HG03095 (cell line): Measurements from ENCODE around the gene GDPD1.
"Not testable (repeated sequence)": the region's sequence is repeated elsewhere in the genome, so short reads cannot be mapped to it uniquely, and the experiment has no call there.

Experiments
- ATAC-seq: cut with Tn5 transposase; IDR thresholded peaks from one replicate; pipeline ENCODE4 v1.9.1; 2021; ENCODE audit warnings: moderate library complexity; ENCODE audit not compliant: unreplicated experiment

Gene GDPD1

DNA sequence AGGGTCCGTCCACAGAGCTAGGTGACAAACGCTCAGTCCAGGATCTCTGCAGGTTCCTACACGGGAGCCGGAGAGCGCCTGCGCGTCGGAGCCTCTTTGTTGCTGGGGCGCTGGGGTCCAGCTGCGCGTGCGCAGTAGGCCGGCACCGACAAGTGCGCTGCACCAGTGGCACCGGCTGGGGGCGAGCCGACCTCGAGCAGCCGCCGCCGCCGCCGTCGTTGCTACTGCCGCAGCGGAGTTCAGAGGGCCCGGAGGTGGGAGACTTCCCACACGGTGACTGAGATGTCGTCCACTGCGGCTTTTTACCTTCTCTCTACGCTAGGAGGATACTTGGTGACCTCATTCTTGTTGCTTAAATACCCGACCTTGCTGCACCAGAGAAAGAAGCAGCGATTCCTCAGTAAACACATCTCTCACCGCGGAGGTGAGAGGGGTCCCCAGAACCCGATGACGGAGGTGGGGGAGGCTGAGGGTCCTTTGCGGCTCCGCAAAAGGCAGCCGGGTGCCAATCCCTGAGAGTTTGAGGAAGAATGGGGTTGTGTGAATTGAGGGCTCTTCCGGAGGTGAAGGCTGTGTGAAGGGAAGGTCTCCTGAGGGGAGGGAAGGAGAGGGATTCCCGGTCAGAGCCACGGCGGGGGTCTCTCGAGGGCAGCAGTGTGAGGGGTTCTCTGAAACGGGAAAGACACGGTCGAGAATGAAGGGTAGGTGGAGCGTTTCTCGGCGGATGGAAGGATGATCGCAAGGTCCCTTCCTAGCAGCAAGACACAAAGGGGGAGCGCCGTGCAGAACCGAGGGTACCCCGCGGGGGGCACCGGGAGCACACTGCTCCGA, at the start of gene GDPD1:
GDPD1 (plus strand) TSS at position 184 of the 831 bp plus-strand sequence; CDS start at position 283, 99 bp downstream.
- ATAC-seq, result peak; percentile 96

GRCh38 chr17:59172436-59173004, 47.8 kb upstream of the GDPD1 start:
- no peak for ATAC-seq

DNA sequence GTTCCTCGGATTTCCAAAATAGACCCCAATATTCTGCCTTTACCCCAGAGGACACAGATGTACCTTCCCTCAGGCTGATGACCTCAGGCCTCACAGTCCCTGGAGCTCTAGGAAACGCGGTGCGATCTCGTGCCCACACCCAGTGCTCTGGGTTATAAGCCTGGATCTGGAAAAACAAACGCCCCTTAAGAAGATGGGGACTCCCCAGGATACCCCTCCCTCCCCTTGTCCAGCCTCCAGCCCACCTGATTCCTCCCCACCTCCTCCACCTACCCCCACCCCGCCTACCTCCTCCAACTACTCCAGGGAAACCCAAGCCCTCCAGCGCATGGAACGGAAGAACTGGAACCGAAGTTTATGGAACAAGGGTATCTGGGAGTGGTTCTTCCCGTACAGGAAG, 45.6 kb upstream of the GDPD1 start:
- no peak for ATAC-seq

DNA sequence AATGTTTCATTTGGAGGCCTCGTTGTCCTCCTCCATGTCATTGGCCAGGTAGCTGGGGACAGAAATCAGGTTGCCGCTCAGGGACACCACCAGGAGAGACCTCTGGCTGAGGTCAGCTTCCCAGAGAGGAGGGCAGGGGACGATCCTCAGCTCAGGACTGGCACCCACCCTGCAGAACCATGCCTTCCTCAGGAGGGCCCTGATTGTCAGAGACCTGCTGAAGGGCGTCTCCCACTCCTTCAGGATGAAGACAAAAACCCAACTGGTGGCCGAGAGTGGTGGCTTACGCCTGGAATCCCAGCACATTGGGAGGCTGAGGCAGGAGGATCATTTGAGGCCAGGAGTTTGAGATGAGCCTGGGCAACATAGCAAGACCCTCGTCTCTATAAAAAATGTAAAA, 45.2 kb upstream of the GDPD1 start:
- no peak for ATAC-seq

DNA sequence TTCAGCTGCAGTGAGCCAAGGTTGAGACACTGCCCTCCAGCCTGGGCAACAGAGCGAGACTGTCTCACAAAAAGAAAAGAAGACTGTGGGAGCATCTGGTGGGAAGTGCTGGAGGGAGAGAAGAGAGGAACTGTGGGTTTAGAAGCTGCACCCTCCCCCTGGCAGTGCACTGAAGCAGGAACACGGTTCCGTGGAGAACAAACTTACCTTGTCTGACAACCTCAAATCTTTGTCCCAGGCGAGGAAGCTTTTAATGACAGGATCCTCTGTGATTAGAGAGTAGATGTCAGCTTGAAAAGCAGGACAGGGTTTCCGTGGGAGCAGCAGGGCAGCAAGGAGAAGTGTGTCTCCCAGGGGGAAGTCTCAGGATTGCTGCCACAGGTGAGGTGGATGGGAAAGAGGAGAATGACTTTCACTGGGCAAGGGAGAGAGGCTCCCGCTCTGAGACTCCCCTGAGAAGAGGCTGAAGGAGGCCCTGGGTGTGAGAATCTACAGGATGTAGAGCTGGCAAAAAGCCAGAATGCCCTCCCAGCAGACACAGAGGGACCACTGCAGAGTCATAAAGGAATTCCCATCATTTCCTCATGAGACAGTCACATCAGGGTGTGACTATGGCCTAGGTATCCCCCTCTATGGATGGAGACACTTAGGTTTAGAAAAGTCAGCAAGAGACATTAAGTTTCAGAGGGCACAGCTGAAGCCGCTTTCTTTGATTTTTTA, 41.9 kb upstream of the GDPD1 start:
- ATAC-seq, result no peak

- ATAC-seq, result not testable (repeated sequence)
Observed at GRCh38 chr17:59179601-59180000, 40.7 kb upstream of the GDPD1 start.

DNA sequence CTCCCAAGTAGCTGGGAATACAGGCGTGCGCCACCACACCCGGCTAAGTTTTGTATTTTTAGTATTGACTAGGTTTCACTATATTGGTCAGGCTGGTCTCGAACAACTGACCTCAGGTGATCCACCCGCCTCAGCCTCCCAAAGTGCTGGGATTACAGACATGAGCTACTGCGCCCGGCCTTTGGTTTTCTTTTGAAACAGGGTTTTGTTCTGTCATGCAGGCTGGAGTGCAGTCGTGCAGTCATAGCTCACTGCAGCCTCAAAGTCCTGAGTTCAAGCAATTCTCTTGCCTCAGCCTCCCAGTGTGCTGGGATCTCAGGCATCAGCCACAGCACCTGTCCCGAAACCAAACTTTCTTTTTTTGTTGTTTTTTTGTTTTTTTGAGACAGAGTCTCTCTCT, 39.7 kb upstream of the GDPD1 start:
- ATAC-seq, result no peak

DNA sequence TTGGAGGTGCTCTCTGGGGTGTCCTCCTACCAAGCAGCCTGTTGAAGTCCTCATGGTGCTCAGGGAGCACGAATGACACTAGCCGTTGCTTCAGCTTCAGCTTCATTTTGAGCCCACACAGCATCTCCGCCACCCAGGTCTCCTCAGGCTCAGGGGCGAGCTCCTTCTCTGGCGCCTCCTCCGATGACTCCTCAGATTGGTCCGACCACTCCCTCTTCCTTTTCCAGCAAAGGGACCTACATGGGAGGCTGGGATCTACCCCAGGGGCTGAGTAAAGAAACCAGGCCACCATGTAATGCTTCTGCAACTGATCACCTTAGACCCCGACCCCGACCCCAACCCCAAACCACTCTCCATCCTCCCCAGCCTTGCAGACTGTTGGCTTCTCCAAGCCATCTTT, 38.8 kb upstream of the GDPD1 start:
- no peak for ATAC-seq

- ATAC-seq, result no peak
Observed at GRCh38 chr17:59185997-59186396, 34.3 kb upstream of the GDPD1 start.

DNA sequence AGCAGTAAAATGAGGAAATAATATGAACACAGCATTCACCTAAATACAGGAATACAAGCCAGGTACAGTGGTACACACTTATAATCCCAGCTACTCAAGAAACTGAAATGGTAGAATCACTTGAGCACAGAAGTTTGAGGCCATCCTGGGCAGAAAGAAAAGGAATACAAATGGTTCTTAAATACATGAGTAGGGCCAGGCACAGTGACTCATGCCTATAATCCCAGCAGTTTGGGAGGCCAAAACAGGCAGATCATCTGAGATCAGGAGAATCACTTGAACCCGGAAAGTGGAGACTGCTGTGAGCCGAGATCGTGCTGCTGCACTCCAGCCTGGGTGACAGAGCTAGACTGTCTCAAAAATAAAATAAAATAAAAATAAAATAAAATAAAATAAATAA, 33.5 kb upstream of the GDPD1 start:
- no peak for ATAC-seq

DNA sequence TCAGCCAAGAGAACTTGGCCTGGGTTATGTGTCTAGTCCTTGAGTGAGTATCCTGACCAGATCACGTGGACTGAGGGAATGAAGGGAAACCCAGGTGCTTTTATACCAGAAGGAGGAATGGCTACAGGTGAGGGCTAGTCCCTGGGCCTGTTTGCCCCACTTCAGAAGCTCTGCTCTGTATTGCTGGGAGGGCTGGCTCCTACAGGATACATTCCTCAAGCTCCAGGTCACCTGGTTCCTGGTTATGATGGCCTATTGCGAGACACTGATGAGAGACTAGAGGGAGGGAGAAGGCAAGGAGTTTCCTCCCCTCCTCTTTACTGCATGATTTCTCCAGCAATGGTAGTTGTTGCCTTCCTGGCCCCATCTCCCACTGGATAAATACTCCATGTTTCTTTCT, 29.5 kb upstream of the GDPD1 start:
- no peak for ATAC-seq

DNA sequence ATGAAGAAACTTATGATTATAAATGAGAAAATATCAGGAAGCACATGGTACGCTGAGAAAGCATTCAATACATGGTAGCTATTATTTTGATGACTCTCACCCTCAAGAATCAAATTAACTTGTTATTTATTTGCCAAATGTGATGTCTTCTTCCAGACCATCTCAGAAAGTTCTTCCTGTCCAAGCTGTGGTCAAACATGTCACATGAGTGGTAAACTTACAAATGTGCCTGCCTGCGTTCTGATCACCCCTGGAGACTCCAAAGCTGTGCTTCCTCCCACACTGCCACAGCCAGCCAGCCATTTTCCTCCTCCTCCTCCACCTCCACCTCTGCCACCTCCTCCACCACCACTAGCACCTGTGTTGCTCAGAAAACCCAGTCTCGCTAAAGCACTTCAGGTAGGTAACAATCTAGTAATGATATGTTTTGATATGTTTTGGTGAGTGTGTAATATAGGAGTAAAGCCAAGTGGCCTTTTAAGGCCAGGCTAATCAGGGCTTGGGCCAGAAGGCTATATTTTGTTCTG, 26.9 kb upstream of the GDPD1 start:
- ATAC-seq, result no peak

GRCh38 chr17:59199398-59199797, 20.9 kb upstream of the GDPD1 start:
- no peak for ATAC-seq

DNA sequence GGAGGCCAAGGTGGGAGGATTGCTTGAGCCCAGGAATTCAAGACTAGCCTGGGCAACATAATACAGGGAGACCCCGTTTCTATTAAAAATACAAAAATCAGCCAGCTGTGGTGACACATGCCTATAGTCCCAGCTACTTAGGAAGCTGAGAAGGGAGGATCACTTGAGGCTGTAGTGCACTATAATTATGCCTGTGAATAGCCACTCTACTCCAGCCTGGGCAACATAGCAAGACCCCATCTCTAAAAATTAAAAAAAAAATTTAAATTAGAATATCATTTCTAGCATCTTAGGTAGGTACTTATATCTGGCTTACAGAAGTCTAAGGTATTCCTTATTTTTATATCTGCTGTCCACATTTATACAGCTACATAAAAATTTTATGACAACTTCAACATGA, 18.0 kb upstream of the GDPD1 start:
- ATAC-seq, result no peak

- ATAC-seq, result no peak
Observed at GRCh38 chr17:59219370-59219769, 941 bp upstream of the GDPD1 start.

DNA sequence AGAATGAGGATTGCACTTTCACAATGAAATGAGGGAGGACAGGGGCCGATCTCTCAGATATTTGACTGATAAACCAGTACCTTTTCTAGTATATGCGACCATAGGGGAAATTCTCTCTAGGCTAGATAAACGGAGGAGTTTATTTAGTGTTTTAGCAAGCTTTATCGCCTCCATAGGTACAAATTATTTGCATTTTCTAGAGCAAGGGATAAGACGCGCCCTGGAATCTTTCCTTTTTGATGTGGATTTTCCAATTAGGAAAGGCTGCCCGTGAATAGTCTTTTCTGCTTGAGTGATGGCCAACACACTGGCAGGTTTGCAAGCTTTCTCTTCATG, 351 bp upstream of the GDPD1 start:
- no peak for ATAC-seq

- no peak for ATAC-seq
Observed at GRCh38 chr17:59221159-59221847, 992 bp downstream of the GDPD1 start.

DNA sequence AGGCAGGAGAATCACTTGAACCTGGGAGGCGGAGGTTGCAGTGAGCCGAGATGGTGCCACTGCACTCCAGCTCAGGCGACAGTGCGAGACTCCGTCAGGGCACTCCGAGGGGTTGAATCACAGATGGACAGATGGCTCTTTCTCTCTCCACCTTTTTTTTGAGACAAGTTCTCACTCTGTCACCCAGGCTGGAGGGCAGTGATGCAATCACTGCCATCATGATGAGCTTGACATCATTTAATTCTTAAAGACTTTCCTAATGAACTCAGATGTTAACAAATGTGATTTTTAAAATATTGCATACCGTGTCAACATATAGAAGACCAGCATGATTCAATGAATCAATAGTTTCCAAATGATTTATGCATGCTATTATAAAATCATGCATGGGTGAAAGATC, 3.5 kb downstream of the GDPD1 start:
- no peak for ATAC-seq

GRCh38 chr17:59228588-59228987, 8.3 kb downstream of the GDPD1 start:
- ATAC-seq, result not testable (repeated sequence)

DNA sequence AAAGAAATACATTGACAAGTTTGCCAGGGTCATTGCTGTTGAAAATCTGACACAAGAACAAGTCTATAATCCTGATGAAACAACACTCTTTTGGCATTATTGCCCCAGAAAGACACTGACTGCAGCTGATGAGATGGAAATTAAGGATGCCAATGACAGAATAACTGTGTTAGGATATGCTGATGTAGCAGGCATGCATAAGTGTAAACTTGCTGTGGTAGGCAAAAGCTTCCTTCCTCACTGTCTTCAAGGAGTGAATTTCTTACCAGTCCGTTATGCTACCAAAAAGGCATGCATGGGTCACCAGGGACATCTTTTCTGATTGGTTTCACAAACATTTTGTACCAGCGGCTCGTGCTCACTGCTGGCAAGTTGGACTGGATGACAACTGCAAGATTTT, 10.5 kb downstream of the GDPD1 start:
- no peak for ATAC-seq

DNA sequence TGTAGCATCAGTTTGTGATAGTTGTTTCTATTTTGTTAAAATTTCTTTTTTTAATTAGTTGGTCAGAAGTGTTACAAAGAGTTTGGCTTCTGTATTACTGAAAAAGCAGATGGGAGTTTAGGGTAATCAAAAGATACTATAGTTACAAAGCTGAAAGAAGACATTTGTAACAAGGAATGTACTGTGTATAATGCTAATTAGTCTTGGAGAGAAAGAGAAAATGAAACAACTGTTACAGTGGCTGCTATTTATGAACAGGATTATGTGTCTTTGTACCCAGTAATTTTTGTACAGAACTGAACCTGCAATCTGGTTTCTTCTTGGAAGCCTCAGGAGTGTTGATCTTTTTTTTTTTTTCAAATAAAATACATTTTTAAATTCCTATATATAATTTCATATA, 14.3 kb downstream of the GDPD1 start:
- no peak for ATAC-seq
